Renal cortex interstitium (tissue), 3 donors: ENCODE measurements around the gene ZNF227. TPM values are rescaled to one million over a fixed set of nuclear protein-coding genes. Genes with fewer than 3 reads are reported as not detected.

Source experiments
- polyA plus RNA-seq, 3 donors: library from polyadenylated mRNA; unstranded; fragments of 120-200 nt; gene quantifications; one replicate each; pipeline ENCODE4 v1.2.1, GENCODE V29; 2013; ENCODE audit not compliant: insufficient read length in 3 of 3

ZNF227 gene
- polyA plus RNA-seq, 3 donors: 25.1 to 27.5 (median 25.8) TPM

Other genes starting within 250 kb of the ZNF227 start
- gene ZNF155, start 228.3 kb upstream of the ZNF227 start, polyA plus RNA-seq: 10 to 100 TPM; 13.9 to 17.2 (median 14.3) TPM
- 1 to 10 TPM; 6.0 to 7.7 (median 6.8) TPM for gene ZNF230, start 209.6 kb upstream of the ZNF227 start, polyA plus RNA-seq
- gene ZNF222, start 187.2 kb upstream of the ZNF227 start, polyA plus RNA-seq: 10 to 100 TPM in 2 of 3 donors, 1 to 10 TPM in 1; 9.7 to 11.4 (median 10.2) TPM
- 10 to 100 TPM; 10.7 to 15.1 (median 12.4) TPM for gene ZNF223, start 160.5 kb upstream of the ZNF227 start, polyA plus RNA-seq
- gene ZNF284, start 140.4 kb upstream of the ZNF227 start, polyA plus RNA-seq: 1 to 10 TPM; 3.2 to 5.9 (median 3.5) TPM
- 10 to 100 TPM; 23.5 to 49.8 (median 31.8) TPM for gene ZNF224, start 118.2 kb upstream of the ZNF227 start, polyA plus RNA-seq
- gene ZNF225, start 99.1 kb upstream of the ZNF227 start, polyA plus RNA-seq: 10 to 100 TPM in 1 of 3 donors, 1 to 10 TPM in 2; 9.1 to 11.6 (median 9.5) TPM
- gene ZNF234, start 71.0 kb upstream of the ZNF227 start, polyA plus RNA-seq: 10 to 100 TPM; 13.8 to 21.3 (median 15.1) TPM
- 10 to 100 TPM; 24.0 to 35.1 (median 30.5) TPM for gene ZNF226, start 47.4 kb upstream of the ZNF227 start, polyA plus RNA-seq
- gene ZNF233, start 47.4 kb downstream of the ZNF227 start, polyA plus RNA-seq: 1 to 10 TPM; 6.3 to 8.0 (median 6.7) TPM
- 10 to 100 TPM; 11.2 to 13.1 (median 12.9) TPM for gene ZNF235, start 92.5 kb downstream of the ZNF227 start, polyA plus RNA-seq
- gene ZNF112, start 144.1 kb downstream of the ZNF227 start, polyA plus RNA-seq: 10 to 100 TPM; 12.4 to 13.4 (median 13.1) TPM
- gene ZNF285, start 189.1 kb downstream of the ZNF227 start, polyA plus RNA-seq: 10 to 100 TPM; 10.7 to 12.1 (median 11.1) TPM
- gene ZNF229, start 235.9 kb downstream of the ZNF227 start, polyA plus RNA-seq: 10 to 100 TPM; 16.1 to 18.0 (median 16.9) TPM